Measurements from ENCODE around the gene BTBD2.
A peak's percentile ranks its signal among the peaks of the same experiment; 100 is the strongest.
"Not testable (repeated sequence)": the region's sequence is repeated elsewhere in the genome, so short reads cannot be mapped to it uniquely, and the experiment has no call there.

Gene BTBD2

GRCh38 chr19:2039959-2040646 is 24.6 kb upstream of the BTBD2 start:
- DNase-seq (ENCODE audit: low spot score): no peak

GRCh38 chr19:2039089-2039958 is 23.8 kb upstream of the BTBD2 start:
- DNase-seq (ENCODE audit: low spot score): no peak

- no peak for DNase-seq (ENCODE audit: low spot score)
Observed at GRCh38 chr19:2038284-2039088, 23.0 kb upstream of the BTBD2 start.

GRCh38 chr19:2037651-2038255 is 22.2 kb upstream of the BTBD2 start:
- DNase-seq (ENCODE audit: low spot score): no peak

GRCh38 chr19:2036424-2036823 is 20.9 kb upstream of the BTBD2 start:
- no peak for DNase-seq (ENCODE audit: low spot score)

GRCh38 chr19:2035590-2035991 is 20.1 kb upstream of the BTBD2 start:
- no peak for DNase-seq (ENCODE audit: low spot score)

GRCh38 chr19:2034729-2035589 is 19.4 kb upstream of the BTBD2 start:
- peak; percentile 50 for DNase-seq (ENCODE audit: low spot score)

GRCh38 chr19:2034253-2034652 is 18.7 kb upstream of the BTBD2 start:
- DNase-seq (ENCODE audit: low spot score): not testable (repeated sequence)

GRCh38 chr19:2033825-2034159 is 18.3 kb upstream of the BTBD2 start:
- no peak for DNase-seq (ENCODE audit: low spot score)

GRCh38 chr19:2033115-2033824 is 17.8 kb upstream of the BTBD2 start:
- no peak for DNase-seq (ENCODE audit: low spot score)

- peak; percentile 91 for DNase-seq (ENCODE audit: low spot score)
Observed at GRCh38 chr19:2032296-2032941, 16.9 kb upstream of the BTBD2 start.

- DNase-seq (ENCODE audit: low spot score): peak; percentile 69
Observed at GRCh38 chr19:2027361-2027760, 11.8 kb upstream of the BTBD2 start.

GRCh38 chr19:2026770-2027169 is 11.3 kb upstream of the BTBD2 start:
- no peak for DNase-seq (ENCODE audit: low spot score)

- DNase-seq (ENCODE audit: low spot score): no peak
Observed at GRCh38 chr19:2022289-2022688, 6.8 kb upstream of the BTBD2 start.

GRCh38 chr19:2021453-2022140 is 6.1 kb upstream of the BTBD2 start:
- no peak for DNase-seq (ENCODE audit: low spot score)

- DNase-seq (ENCODE audit: low spot score): no peak
Observed at GRCh38 chr19:2018752-2019151, 3.2 kb upstream of the BTBD2 start.

GRCh38 chr19:2016041-2016807 is 710 bp upstream of the BTBD2 start:
- DNase-seq (ENCODE audit: low spot score): peak; percentile 92

- DNase-seq (ENCODE audit: low spot score): no peak
Observed at GRCh38 chr19:2014731-2015607, 545 bp downstream of the BTBD2 start.
